ENCODE data around the gene HOXD4.

DNA sequence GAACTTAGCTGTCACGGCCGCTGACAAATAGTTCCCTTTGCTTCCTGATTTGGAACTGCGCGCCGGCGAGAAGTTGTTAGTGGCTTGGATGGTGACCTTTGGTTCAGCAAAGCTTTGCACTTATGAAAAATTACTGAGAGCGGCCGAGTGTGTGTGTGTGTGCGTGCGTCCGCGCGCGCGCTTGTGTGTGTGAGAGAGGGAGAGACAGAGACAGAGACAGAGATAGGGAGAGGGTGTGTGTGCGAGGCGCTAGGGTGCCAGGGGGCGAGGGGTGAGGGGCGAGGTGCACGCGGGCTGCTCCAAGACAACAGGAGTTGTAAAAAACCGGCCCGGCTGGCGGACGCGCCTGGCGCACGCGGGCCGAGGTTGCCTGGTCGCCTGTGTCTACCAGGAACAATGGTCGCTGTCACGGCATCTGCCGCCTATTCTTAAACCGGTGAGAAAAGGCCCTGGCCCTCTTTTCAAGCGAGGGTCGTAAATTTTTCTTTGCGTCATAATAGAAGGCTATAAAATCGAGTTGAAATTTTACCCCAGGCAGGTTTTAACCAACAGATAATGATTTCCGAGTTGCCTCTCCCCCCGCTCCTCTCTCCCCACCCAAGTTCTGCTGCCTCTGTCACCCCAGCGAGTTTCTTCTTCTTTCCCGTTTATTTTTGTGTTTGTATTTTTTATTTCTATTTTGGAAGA, 6.3 kb downstream of the HOXD4 start:
- TF ChIP-seq, protein P1, sequence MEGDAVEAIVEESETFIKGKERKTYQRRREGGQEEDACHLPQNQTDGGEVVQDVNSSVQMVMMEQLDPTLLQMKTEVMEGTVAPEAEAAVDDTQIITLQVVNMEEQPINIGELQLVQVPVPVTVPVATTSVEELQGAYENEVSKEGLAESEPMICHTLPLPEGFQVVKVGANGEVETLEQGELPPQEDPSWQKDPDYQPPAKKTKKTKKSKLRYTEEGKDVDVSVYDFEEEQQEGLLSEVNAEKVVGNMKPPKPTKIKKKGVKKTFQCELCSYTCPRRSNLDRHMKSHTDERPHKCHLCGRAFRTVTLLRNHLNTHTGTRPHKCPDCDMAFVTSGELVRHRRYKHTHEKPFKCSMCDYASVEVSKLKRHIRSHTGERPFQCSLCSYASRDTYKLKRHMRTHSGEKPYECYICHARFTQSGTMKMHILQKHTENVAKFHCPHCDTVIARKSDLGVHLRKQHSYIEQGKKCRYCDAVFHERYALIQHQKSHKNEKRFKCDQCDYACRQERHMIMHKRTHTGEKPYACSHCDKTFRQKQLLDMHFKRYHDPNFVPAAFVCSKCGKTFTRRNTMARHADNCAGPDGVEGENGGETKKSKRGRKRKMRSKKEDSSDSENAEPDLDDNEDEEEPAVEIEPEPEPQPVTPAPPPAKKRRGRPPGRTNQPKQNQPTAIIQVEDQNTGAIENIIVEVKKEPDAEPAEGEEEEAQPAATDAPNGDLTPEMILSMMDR (IDR thresholded peaks at IDR 0.05), result no peak
- no peak for TF ChIP-seq EP300 (IDR thresholded peaks at IDR 0.05)
